OCI-LY1 (cell line): ENCODE data around the gene SSTR5.

Experiments
- H2AFZ ChIP-seq: fragments of 200-600 bp; sonication (generic), shearing (Covaris generic); 2 replicates; pipeline ENCODE4 v1.6.0; 2014; ENCODE audit warnings: antibody characterized with exemption, mild to moderate bottlenecking, low read length
- H3F3A ChIP-seq: fragments of 200-600 bp; sonication (generic), shearing (Covaris generic); 2 replicates; pipeline ENCODE4 v1.6.0; 2014; ENCODE audit warnings: mild to moderate bottlenecking, antibody characterized with exemption, low read length, moderate library complexity; ENCODE audit not compliant: insufficient read depth
- H3K27ac ChIP-seq: fragments of 200-600 bp; sonication (generic); 2 replicates; pipeline ENCODE4 v1.5.1; 2014; ENCODE audit warnings: low read length, mixed run types, mild to moderate bottlenecking, low read depth; ENCODE audit not compliant: poor library complexity, severe bottlenecking
- H3K27me3 ChIP-seq: fragments of 200-600 bp; sonication (generic); 2 replicates; pipeline ENCODE4 v1.6.0; 2014; ENCODE audit warnings: antibody characterized with exemption, mild to moderate bottlenecking, low read length, moderate library complexity; ENCODE audit not compliant: insufficient read depth
- H3K36me3 ChIP-seq: fragments of 200-600 bp; sonication (generic); 2 replicates; pipeline ENCODE4 v1.6.1; 2014; ENCODE audit warnings: mild to moderate bottlenecking, antibody characterized with exemption, low read length, moderate library complexity, mixed read lengths; ENCODE audit not compliant: insufficient read depth
- H3K4me1 ChIP-seq: fragments of 200-600 bp; sonication (generic); 2 replicates; pipeline ENCODE4 v1.5.1; 2014; ENCODE audit warnings: mild to moderate bottlenecking, low read length, moderate library complexity; ENCODE audit not compliant: insufficient read depth, severe bottlenecking
- H3K4me2 ChIP-seq: fragments of 200-600 bp; sonication (generic), shearing (Covaris generic); 2 replicates; pipeline ENCODE4 v1.6.1; 2014; ENCODE audit warnings: low read length
- H3K4me3 ChIP-seq: fragments of 200-600 bp; sonication (generic); 2 replicates; pipeline ENCODE4 v1.5.1; 2014; ENCODE audit warnings: low read length, low read depth, mild to moderate bottlenecking, mixed read lengths; ENCODE audit not compliant: poor library complexity, severe bottlenecking
- H3K79me2 ChIP-seq: fragments of 200-600 bp; shearing (Covaris generic); 2 replicates; pipeline ENCODE4 v1.6.1; 2016; ENCODE audit warnings: mixed run types, low read length, mixed read lengths; ENCODE audit not compliant: insufficient read depth
- H3K9ac ChIP-seq: fragments of 200-600 bp; sonication (generic), shearing (Covaris generic); 2 replicates; pipeline ENCODE4 v1.6.1; 2014; ENCODE audit warnings: mild to moderate bottlenecking, low read length, mixed read lengths
- H3K9me2 ChIP-seq: fragments of 200-600 bp; sonication (generic), shearing (Covaris generic); 2 replicates; pipeline ENCODE4 v1.6.1; 2014; ENCODE audit warnings: low read depth, mild to moderate bottlenecking, low read length, mixed read lengths
- H3K9me3 ChIP-seq: fragments of 200-600 bp; shearing (Covaris generic); 2 replicates; pipeline ENCODE4 v1.6.1; 2014; ENCODE audit warnings: low read length, mixed read lengths
- H4K20me1 ChIP-seq: fragments of 200-600 bp; sonication (generic), shearing (Covaris generic); 2 replicates; pipeline ENCODE4 v1.6.0; 2016; ENCODE audit warnings: mild to moderate bottlenecking, low read length; ENCODE audit not compliant: insufficient read depth
- EZH2 ChIP-seq: fragments of 200-600 bp; sonication (generic), shearing (Covaris generic); IDR thresholded peaks from 2 replicates; pipeline ENCODE4 v1.8.0; 2017; ENCODE audit warnings: borderline replicate concordance, mixed run types, mild to moderate bottlenecking, antibody characterized with exemption, low read length, moderate library complexity, mixed read lengths
- TF ChIP-seq, protein P1 (sequence below): fragments of 200-600 bp; sonication (generic), shearing (Covaris generic); IDR thresholded peaks from 2 replicates; pipeline ENCODE4 v1.5.1; 2017; ENCODE audit warnings: mild to moderate bottlenecking, antibody characterized with exemption, low read length, moderate library complexity, mixed read lengths

The SSTR5 gene

DNA sequence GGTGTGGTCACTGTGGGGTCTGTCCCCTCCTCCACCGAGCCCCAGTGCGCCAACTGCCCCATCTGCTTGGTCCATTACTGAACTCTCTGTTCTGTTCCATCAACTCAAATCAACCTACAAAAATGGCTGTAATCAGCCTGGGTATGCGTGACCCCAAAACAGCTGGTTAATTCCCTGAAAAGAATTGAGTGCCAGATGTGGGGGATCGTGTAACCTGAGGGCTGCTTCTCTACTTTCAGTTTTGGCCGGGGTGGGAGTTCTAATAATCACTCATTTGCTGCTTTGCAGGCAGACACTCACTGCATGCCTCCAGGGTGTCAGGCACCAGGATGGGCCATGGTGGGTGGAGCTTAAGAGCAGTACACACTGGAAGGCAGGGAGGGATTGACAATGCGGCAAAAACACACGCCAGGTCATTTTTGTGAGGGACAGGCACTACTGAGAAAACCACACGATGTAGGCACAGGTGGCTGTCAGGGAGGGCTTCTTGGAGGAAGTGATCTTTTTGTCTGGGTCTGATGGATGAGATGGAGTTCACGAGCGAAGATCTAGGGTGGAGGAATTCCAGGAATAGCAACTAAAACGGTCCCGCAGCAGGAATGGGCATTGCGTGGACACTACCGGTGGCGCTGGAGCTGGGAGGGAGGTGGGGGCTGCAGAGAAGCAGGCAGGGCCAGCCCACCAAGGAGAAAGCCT, 30.4 kb upstream of the SSTR5 start:
- H3K4me1 ChIP-seq: no peaks in the 10 kb centered on the region
- no peaks in the 10 kb centered on the region for H3K9me3 ChIP-seq
- TF ChIP-seq, protein P1, sequence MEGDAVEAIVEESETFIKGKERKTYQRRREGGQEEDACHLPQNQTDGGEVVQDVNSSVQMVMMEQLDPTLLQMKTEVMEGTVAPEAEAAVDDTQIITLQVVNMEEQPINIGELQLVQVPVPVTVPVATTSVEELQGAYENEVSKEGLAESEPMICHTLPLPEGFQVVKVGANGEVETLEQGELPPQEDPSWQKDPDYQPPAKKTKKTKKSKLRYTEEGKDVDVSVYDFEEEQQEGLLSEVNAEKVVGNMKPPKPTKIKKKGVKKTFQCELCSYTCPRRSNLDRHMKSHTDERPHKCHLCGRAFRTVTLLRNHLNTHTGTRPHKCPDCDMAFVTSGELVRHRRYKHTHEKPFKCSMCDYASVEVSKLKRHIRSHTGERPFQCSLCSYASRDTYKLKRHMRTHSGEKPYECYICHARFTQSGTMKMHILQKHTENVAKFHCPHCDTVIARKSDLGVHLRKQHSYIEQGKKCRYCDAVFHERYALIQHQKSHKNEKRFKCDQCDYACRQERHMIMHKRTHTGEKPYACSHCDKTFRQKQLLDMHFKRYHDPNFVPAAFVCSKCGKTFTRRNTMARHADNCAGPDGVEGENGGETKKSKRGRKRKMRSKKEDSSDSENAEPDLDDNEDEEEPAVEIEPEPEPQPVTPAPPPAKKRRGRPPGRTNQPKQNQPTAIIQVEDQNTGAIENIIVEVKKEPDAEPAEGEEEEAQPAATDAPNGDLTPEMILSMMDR: no peak
- no peak for TF ChIP-seq EZH2
- no peak overlapping the region for H3K27ac ChIP-seq
- H3K27me3 ChIP-seq: no peaks in the 10 kb centered on the region
- H3K79me2 ChIP-seq: no peaks in the 10 kb centered on the region
- no peaks in the 10 kb centered on the region for H4K20me1 ChIP-seq
- no peaks in the 10 kb centered on the region for H3F3A ChIP-seq
- no peak overlapping the region for H3K9ac ChIP-seq
- no peak overlapping the region for H3K4me3 ChIP-seq
- no peak overlapping the region for H2AFZ ChIP-seq
- no peak overlapping the region for H3K4me2 ChIP-seq
- H3K36me3 ChIP-seq: no peaks in the 10 kb centered on the region
- no peaks in the 10 kb centered on the region for H3K9me2 ChIP-seq

DNA sequence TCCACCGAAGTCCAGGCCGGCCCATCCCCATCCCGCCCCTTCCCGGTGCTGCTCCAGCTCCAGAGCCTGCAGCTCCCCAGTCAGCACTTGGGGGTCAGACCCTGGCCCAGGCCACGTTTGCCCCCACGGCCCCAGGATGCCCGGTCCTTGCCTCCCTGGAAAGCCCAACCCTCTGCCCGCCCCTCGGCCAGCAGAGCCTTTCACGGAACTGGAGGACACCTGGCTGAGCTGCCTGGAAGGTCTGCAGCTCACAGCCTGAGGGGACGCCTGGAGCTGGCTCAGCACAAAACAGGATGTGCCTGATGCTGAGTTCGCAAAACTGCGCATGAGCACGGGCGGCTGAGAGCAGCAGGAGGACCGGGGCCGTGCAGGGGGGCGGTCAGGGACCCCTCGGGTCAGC, 29.7 kb upstream of the SSTR5 start:
- no peak overlapping the region for H3K4me3 ChIP-seq
- TF ChIP-seq, protein P1: no peak
- no peak for TF ChIP-seq EZH2
- H3F3A ChIP-seq: no peaks in the 10 kb centered on the region
- no peaks in the 10 kb centered on the region for H4K20me1 ChIP-seq
- H2AFZ ChIP-seq: no peak overlapping the region
- H3K79me2 ChIP-seq: no peaks in the 10 kb centered on the region
- no peaks in the 10 kb centered on the region for H3K4me1 ChIP-seq
- H3K9me3 ChIP-seq: no peaks in the 10 kb centered on the region
- no peaks in the 10 kb centered on the region for H3K27me3 ChIP-seq
- H3K9ac ChIP-seq: no peak overlapping the region
- no peaks in the 10 kb centered on the region for H3K36me3 ChIP-seq
- no peak overlapping the region for H3K27ac ChIP-seq
- no peak overlapping the region for H3K4me2 ChIP-seq
- H3K9me2 ChIP-seq: no peaks in the 10 kb centered on the region

DNA sequence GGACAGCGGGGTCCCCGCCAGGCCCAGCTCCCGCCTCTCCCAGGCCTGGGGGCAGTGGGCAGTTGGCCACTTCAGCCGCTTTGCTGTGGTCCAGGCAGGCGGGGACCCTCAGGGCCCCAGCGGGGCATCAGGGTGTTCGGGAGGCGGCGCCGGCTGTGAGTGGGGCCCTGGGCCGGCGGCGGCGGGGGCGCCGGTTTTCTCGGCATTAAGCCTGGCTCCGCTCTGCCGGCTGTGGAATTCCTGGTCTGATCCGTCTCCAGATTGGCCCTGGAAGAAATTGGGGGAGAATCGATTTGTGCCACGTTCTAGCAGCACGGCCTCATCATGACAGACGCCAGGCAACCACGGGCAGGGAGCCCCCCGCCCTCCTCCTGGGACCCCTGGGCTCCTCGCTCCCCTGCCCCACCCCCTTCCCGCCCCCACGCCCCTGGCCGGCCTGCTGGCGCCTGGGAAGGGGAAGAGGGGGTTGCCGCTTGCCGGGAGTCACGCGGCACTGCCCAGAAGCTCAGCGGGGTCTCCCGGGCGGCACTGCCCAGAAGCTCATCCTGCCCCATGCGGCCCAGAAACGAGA, 28.6 kb upstream of the SSTR5 start:
- H4K20me1 ChIP-seq: no peaks in the 10 kb centered on the region
- no peaks in the 10 kb centered on the region for H3K27me3 ChIP-seq
- H3K9ac ChIP-seq: no peak overlapping the region
- H3K4me1 ChIP-seq: no peaks in the 10 kb centered on the region
- H3K9me2 ChIP-seq: no peaks in the 10 kb centered on the region
- H3K9me3 ChIP-seq: no peaks in the 10 kb centered on the region
- H2AFZ ChIP-seq: no peak overlapping the region
- no peak overlapping the region for H3K4me3 ChIP-seq
- no peaks in the 10 kb centered on the region for H3K36me3 ChIP-seq
- H3K4me2 ChIP-seq: no peak overlapping the region
- H3K27ac ChIP-seq: no peak overlapping the region
- H3F3A ChIP-seq: no peaks in the 10 kb centered on the region
- no peaks in the 10 kb centered on the region for H3K79me2 ChIP-seq
- no peak for TF ChIP-seq EZH2
- TF ChIP-seq, protein P1: no peak
